Tibial nerve (tissue), 3 donors: ENCODE measurements around the gene CCN5.

ENCODE experiments used
- CTCF ChIP-seq, 5 experiments: fragments of 200-600 bp in 3 of 5; fragments of 450-650 bp in 2 of 5; sonication (generic) in 3 of 5; IDR thresholded peaks; one replicate each; pipeline ENCODE4 v1.5.1; 2016 to 2019; ENCODE audit warnings: antibody characterized with exemption in 5 of 5, mild to moderate bottlenecking in 3 of 5, moderate library complexity in 2 of 5
- POLR2A ChIP-seq, 2 donors: fragments of 450-650 bp; IDR thresholded peaks; one replicate each; pipeline ENCODE4 v1.6.1; 2017; ENCODE audit warnings: antibody characterized with exemption in 2 of 2, mild to moderate bottlenecking in 2 of 2, moderate library complexity in 2 of 2

GRCh38 chr20:44695295-44695673, 19.9 kb upstream of the CCN5 start:
- TF ChIP-seq CTCF (IDR thresholded peaks at IDR 0.05) (no peak), POLR2A (IDR thresholded peaks at IDR 0.05) (no peak)
